ENCODE results near the gene CDH23. TPM values are rescaled to one million over a fixed set of nuclear protein-coding genes. Genes with fewer than 3 reads are reported as not detected.

Gene CDH23
- total and polyA plus RNA-seq, 8 donors: 3.4 to 64.6 (median 9.9) TPM

- FAIRE-seq (no peak), ATAC-seq (peak in 2 of 4 donors; percentile 17 to 60), DNase-seq (no peak)
- no peaks in the 10 kb centered on the region for H3K36me3 ChIP-seq
- no peaks in the 10 kb centered on the region for H3K27me3 ChIP-seq
- no peaks in the 10 kb centered on the region for H3K4me1 ChIP-seq
- no peak for TF ChIP-seq CTCF (IDR thresholded peaks at IDR 0.05)
- no peaks in the 10 kb centered on the region for H3K9me3 ChIP-seq
- H3K27ac ChIP-seq: no peak overlapping the region
- 71 to 77% methylated on average over 2 of the region's 2 CpGs for WGBS, 2 donors
- H3K4me3 ChIP-seq: no peak overlapping the region
- intact Hi-C loops (cut with DNase I): no loop called here
These were observed 29.4 kb upstream of the CDH23 start for GRCh38 chr10:71367271-71367670.

- H3K4me1 ChIP-seq: no peaks in the 10 kb centered on the region
- intact Hi-C loops (cut with DNase I): no loop called here
- no peak overlapping the region for H3K4me3 ChIP-seq
- no peaks in the 10 kb centered on the region for H3K9me3 ChIP-seq
- H3K27me3 ChIP-seq: no peaks in the 10 kb centered on the region
- no peak for FAIRE-seq
- ATAC-seq: no peak
- TF ChIP-seq CTCF (IDR thresholded peaks at IDR 0.05): no peak
- no peaks in the 10 kb centered on the region for H3K36me3 ChIP-seq
- 77 to 100% methylated on average over 1 of the region's 1 CpG for WGBS, 2 donors
- no peak overlapping the region for H3K27ac ChIP-seq
- DNase-seq: no peak
These were observed 28.5 kb upstream of the CDH23 start for GRCh38 chr10:71368176-71368575.

- Histone ChIP-seq H3K27ac (no peak overlapping the region), H3K4me1 (no peaks in the 10 kb centered on the region), H3K36me3 (no peaks in the 10 kb centered on the region), H3K27me3 (no peaks in the 10 kb centered on the region), H3K4me3 (no peak overlapping the region), H3K9me3 (no peaks in the 10 kb centered on the region)
- DNase-seq: no peak
- no peak for FAIRE-seq
- no peak for ATAC-seq
- no peak for TF ChIP-seq CTCF (IDR thresholded peaks at IDR 0.05)
- WGBS, 2 donors: 44 to 52% methylated on average over 2 of the region's 2 CpGs
- intact Hi-C loops (cut with DNase I): no loop called here
These were observed 28.1 kb upstream of the CDH23 start for GRCh38 chr10:71368643-71369042.

- H3K4me3 ChIP-seq: no peak overlapping the region
- intact Hi-C loops (cut with DNase I): no loop called here
- H3K9me3 ChIP-seq: no peaks in the 10 kb centered on the region
- no peaks in the 10 kb centered on the region for H3K36me3 ChIP-seq
- H3K27ac ChIP-seq: no peak overlapping the region
- DNase-seq (no peak), FAIRE-seq (no peak), ATAC-seq (no peak)
- H3K27me3 ChIP-seq: no peaks in the 10 kb centered on the region
- WGBS, 2 donors: 77 to 79% methylated on average over 1 of the region's 1 CpG
- no peaks in the 10 kb centered on the region for H3K4me1 ChIP-seq
- no peak for TF ChIP-seq CTCF (IDR thresholded peaks at IDR 0.05)
These were observed 27.1 kb upstream of the CDH23 start for GRCh38 chr10:71369602-71370001.

GRCh38 chr10:71370031-71370430 lies 26.7 kb upstream of the CDH23 start:
- Histone ChIP-seq H3K9me3 (no peaks in the 10 kb centered on the region), H3K36me3 (no peaks in the 10 kb centered on the region), H3K27me3 (no peaks in the 10 kb centered on the region), H3K27ac (no peak overlapping the region), H3K4me1 (no peaks in the 10 kb centered on the region), H3K4me3 (no peak overlapping the region)
- FAIRE-seq: no peak
- 72 to 85% methylated on average over 3 of the region's 3 CpGs for WGBS, 2 donors
- ATAC-seq: no peak
- no peak for DNase-seq
- intact Hi-C loops (cut with DNase I): no loop called here
- no peak for TF ChIP-seq CTCF (IDR thresholded peaks at IDR 0.05)
